Activated T-cell treated with anti-CD3 and anti-CD28 coated beads for 4 hours (primary cell): Measurements from ENCODE around the gene GGACT.
"Not testable (repeated sequence)": the region's sequence is repeated elsewhere in the genome, so short reads cannot be mapped to it uniquely, and the experiment has no call there.

Experiments used
- DNase-seq: peaks from one replicate; pipeline ENCODE4 v3.0.0-alpha.2; 2020

Gene GGACT

GRCh38 chr13:100600461-100600860 lies 11.9 kb upstream of the GGACT start:
- no peak for DNase-seq

GRCh38 chr13:100597253-100597652 lies 8.7 kb upstream of the GGACT start:
- no peak for DNase-seq

- DNase-seq, result no peak
These were observed 7.9 kb upstream of the GGACT start for GRCh38 chr13:100596516-100596915.

- DNase-seq, result no peak
These were observed 6.1 kb upstream of the GGACT start for GRCh38 chr13:100594731-100595130.

GRCh38 chr13:100594255-100594654 lies 5.7 kb upstream of the GGACT start:
- DNase-seq, result no peak

- DNase-seq, result no peak
These were observed 663 bp upstream of the GGACT start for GRCh38 chr13:100589178-100589725.

- DNase-seq, result no peak
These were observed 3.7 kb downstream of the GGACT start for GRCh38 chr13:100584896-100585295.

- DNase-seq, result no peak
These were observed 7.1 kb downstream of the GGACT start for GRCh38 chr13:100581504-100581903.

- DNase-seq, result no peak
These were observed 7.6 kb downstream of the GGACT start for GRCh38 chr13:100581030-100581429.

GRCh38 chr13:100580045-100580444 lies 8.5 kb downstream of the GGACT start:
- no peak for DNase-seq

GRCh38 chr13:100577239-100577638 lies 11.3 kb downstream of the GGACT start:
- not testable (repeated sequence) for DNase-seq

- DNase-seq, result peak; percentile 75
These were observed 15.5 kb downstream of the GGACT start for GRCh38 chr13:100573121-100573520.

GRCh38 chr13:100566543-100566942 lies 22.0 kb downstream of the GGACT start:
- no peak for DNase-seq

- DNase-seq, result no peak
These were observed 23.3 kb downstream of the GGACT start for GRCh38 chr13:100565286-100565685.

- no peak for DNase-seq
These were observed 24.0 kb downstream of the GGACT start for GRCh38 chr13:100564444-100565223.

- no peak for DNase-seq
These were observed 24.8 kb downstream of the GGACT start for GRCh38 chr13:100563779-100564178.

GRCh38 chr13:100561599-100562204 lies 26.9 kb downstream of the GGACT start:
- no peak for DNase-seq

GRCh38 chr13:100561158-100561499 lies 27.5 kb downstream of the GGACT start:
- DNase-seq, result no peak

GRCh38 chr13:100560498-100561157 lies 28.0 kb downstream of the GGACT start:
- no peak for DNase-seq

GRCh38 chr13:100559886-100560285 lies 28.7 kb downstream of the GGACT start:
- no peak for DNase-seq

- no peak for DNase-seq
These were observed 35.8 kb downstream of the GGACT start for GRCh38 chr13:100552755-100553154.

- DNase-seq, result no peak
These were observed 39.3 kb downstream of the GGACT start for GRCh38 chr13:100549316-100549715.

- no peak for DNase-seq
These were observed 40.8 kb downstream of the GGACT start for GRCh38 chr13:100547791-100548201.
